Measurements from ENCODE around the gene M6PR.

Gene M6PR

GRCh38 chr12:8949342-8950220 is at the start of gene M6PR:
Gene M6PR, minus strand, starts transcription at chr12:8949645. Its CDS starts 3,241 bp downstream, at chr12:8946404.
- peak; percentile 95 for DNase-seq

DNA sequence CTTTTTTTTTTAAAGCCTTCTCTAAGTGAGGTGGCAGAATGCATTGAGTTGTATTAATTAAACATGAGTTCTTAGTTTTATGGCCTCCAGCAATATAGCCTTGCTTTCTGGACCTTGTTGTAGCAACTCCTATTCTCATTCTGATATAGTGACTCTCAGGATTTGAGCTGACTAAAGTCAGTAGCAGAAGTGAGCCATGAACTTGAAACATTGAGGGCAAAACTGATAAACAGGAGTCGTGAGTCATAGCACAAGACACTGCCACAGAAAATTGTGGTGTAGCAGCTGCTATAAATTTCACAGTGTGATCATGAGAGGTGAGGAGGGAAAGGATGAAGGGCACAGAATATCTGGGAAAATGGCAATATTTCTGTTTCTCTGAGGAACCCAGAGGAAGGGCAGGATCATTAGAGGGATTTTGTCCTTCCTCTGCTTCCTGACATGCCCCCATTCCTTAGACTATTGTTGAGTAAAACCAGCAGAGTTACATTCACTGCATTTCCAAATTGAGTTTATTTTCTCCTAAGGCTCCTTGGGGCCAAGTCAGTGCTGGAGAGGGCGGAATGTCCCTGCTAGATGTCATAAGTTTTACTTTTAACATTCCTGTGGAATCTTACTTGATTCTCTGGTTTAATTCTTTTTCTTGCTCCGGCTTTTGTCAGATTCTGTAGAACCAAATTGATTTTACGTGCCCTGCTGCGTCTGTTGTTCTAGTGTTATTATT is 47.4 kb upstream of the M6PR start:
- DNase-seq: peak; percentile 34

GRCh38 chr12:8995021-8995775 is 45.8 kb upstream of the M6PR start:
- no peak for DNase-seq

DNA sequence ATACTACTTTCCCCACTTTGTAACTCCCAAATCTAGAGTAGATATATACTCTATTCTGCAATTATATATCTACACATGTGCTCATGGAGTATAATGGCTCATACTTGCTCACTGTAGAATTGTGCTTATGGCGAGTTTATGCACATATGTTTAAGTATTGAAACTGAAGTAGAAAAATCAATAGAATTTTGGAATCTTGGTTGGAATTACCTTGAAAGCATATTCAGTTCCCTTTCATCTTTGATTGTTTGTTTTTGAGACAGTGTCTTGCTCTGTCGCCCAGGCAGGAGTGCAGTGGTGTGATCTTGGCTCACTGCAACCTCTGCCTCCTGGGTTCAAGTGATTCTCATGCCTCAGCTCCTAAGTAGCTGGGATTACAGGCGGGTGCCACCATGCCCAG is 44.4 kb upstream of the M6PR start:
- DNase-seq: no peak

GRCh38 chr12:8991371-8992345 is 42.2 kb upstream of the M6PR start:
- no peak for DNase-seq

DNA sequence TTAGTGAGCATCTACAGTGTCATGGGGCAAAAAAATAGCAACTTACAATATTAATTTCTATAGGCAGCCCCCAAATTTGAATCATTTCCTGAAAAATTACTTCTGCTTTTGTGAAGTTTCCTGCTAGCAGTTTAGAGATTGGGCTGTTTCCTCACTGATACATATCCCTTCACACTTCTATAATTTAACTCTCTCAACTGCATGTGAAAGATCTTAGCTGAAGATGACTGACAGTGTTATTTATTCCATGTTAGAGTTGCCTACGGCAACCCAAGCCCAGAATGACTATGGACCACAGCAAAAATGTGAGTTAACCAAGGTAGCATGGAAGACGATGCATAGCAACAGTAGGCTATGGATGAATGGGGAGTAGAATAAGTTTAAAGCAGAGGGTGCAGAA is 40.0 kb upstream of the M6PR start, which contains the start of gene KLRG1:
KLRG1 (plus strand) TSS at position 134 of the 400 bp plus-strand sequence; CDS start at position 224, 90 bp downstream.
- DNase-seq: no peak

DNA sequence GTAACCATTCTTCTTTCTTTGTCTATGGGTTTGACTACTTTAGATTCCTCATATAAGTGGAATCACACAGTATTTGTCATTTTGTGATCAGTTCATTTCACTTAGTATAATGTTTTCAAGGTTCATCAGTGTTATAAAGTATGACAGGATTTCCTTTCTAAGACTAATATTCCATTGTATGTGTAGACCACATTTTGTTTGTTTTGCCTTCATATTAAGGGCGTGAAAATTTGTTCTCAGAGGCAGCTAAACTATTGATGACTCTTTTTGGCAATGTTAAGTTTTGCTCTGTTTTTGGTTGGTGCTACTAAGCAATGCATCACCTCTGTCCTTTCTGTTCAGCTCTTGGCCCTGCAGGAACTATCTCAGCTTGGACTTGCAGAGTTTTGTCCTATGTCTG is 38.2 kb upstream of the M6PR start:
- no peak for DNase-seq

DNA sequence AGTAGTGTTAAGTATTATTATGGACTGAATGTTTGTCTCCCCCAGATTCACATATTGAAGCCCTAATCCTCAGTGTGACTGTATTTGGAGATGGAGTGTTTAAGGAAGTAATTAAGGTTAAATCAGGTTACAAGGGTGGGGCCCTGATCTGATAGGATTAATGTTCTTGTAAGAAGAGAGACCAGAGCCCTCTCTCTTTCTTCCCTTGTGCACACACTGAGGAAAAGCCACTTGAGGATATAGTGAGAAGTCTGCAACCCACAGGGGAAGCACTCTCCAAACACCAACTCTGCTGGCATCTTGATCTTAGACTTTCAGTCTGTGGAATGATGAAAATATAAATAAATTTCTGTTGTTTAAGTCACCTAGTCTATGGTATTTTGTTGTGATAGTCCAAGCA is 37.7 kb upstream of the M6PR start:
- DNase-seq: no peak

DNA sequence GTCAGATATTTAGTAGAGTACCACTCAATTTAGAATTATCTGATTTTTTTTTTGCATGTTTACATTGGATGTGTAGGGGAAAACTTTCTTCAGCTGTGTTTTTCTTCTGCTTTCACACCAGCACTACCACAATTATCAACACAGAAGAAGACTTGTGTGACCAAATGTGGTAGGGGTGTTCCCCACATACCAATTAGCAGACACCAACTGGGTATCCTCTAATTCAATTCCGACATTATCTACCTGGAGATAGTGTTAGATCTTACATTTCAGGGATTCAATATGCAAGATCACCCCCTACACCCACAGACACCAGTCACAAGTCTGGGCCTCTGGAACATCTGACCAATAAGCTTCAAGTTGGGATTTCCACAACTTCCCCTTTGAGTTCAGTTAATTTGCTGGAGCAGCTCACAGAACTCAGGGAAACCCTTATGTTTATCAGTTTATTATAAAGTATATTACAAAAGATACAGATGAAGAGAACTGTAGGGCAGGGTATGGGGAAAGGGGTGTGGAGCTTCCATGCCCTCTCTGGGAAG is 35.8 kb upstream of the M6PR start:
- no peak for DNase-seq

- no peak for DNase-seq
Measured at GRCh38 chr12:8980137-8980536, 30.7 kb upstream of the M6PR start.

GRCh38 chr12:8970432-8970831 is 21.0 kb upstream of the M6PR start:
- no peak for DNase-seq

GRCh38 chr12:8969861-8970411 is 20.5 kb upstream of the M6PR start:
- no peak for DNase-seq

DNA sequence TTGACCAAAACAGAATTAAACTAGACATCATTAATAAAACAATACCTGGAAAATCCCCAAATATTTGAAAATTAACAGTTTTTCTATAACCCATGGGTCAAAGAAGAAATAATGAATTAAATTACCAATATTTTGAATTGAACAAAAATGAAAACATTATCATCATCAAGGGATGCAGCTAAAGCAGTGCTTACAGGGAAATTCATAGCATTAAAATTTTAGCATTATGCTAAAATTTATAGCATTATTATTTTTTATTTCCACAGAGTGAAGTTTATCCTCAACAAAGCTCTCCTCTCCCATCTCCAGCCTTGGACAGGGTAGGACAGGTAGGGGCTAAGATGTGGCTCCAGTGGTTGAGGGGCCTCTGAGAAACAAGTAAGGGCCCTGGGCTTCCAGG is 19.3 kb upstream of the M6PR start:
- no peak for DNase-seq

DNA sequence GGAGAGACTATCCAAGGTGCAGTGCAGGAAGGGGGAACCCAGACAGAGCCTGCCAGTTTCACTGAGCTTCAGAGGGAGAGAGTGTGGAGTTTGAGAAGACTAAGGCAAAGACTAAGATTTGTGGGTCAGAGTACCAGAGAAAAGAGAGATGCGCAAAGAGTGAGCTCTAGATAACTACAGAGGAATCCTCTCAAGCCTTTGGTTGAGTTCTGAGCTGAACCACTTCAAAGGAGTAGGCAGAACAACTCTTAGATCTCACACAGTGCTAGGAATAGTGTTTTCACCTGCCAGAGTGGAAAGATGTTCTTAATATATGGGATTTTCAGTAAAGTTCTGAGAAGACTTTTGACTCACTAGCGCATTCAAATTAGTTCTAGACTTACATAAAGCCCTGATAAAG is 10.7 kb upstream of the M6PR start:
- DNase-seq: no peak

- no peak for DNase-seq
Measured at GRCh38 chr12:8958066-8958465, 8.6 kb upstream of the M6PR start.

GRCh38 chr12:8957561-8957960 is 8.1 kb upstream of the M6PR start:
- no peak for DNase-seq

GRCh38 chr12:8956772-8957171 is 7.3 kb upstream of the M6PR start:
- no peak for DNase-seq

DNA sequence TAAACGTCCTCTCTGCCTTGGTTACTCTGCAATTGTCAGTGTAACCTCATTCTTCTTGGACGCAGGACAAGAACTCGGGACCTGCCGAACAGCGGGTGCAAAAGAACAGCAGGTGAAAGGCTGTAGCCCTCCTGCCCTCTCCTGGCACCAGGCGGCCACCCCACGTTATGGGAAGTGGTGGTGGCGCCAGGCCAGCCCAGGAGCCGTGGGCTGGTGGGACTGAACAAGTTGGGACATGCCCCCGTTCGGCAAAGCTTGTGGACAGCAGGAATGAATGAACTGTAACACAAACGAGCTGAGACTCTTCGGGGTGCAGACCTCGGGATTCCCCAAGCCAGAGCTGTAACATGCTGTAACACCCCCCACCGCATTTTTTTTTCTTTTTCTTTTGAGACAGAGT is 6.6 kb upstream of the M6PR start:
- DNase-seq: no peak

DNA sequence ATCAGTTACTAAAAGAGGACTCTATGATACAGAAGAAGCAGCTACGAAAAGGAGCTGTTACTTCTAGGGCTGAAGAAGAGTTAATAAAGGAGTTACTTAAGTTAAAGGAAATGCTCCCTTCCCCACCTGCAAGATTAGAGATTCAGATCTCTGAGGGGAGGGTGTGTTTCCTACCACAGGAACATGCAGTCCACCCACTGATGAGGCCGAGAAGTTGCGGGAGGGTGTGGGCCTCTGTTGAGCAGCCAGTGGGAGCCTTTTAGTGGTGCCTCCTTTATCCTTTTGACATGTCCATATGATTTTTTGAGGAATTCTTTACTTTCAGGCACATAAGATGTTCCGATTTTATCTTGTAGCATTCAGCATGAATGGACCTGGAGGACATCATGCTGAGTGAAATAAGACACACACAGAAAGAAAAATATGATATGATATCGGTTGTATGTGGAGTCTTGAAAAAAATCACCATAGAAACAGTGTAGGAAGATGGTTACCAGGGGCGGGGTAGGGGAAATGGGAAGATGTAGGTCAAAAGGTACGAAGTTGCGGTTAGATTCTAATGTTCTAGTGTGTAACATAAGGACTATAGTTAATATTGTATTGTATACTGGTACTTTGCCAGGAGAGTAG is 4.4 kb upstream of the M6PR start:
- peak; percentile 46 for DNase-seq

GRCh38 chr12:8951744-8952143 is 2.3 kb upstream of the M6PR start:
- peak; percentile 26 for DNase-seq
